Measurements from ENCODE around the gene SNRNP70.

Gene SNRNP70

DNA sequence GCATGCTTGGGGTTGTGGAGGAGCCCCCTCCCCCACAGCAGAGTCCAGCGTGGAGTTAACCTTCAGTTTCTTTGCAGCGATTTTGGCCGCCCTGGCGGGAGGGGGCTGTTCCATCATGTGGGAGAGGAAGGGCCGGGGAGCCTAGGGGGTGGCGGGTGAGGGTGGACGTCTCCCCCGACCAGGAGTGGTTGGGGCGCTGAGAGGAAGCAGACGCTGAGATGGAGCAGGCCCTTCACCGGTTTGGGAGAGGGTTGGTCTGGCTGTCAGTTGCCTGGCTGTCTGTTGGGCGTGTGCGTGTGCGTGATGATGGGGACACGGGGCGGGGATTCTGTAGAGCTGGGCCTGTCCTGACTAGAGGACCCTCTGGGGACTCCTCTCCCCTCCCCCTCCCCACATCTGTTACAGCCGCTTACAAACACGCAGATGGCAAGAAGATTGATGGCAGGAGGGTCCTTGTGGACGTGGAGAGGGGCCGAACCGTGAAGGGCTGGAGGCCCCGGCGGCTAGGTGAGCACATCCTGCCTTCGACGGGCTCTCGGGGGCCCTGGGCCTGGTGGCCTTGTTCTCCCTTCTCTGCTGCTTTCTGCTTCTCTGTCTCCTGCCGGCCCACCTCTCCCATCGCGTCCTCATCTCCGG lies 19.1 kb downstream of the SNRNP70 start:
- Histone ChIP-seq H3K27ac (no peak overlapping the region), H2AFZ (no peak overlapping the region), H3K4me2 (ENCODE audit: low read length) (no peak overlapping the region), H3K79me2 (peaks cover 6% of the 10 kb centered on the region), H3K27me3 (ENCODE audit: control insufficient read depth, insufficient read depth, low read length) (no peaks in the 10 kb centered on the region), H3K9ac (no peak overlapping the region), H3K4me1 (no peaks in the 10 kb centered on the region), H3K4me3 (ENCODE audit: low read depth, low read length) (no peak overlapping the region), H3K36me3 (ENCODE audit: control insufficient read depth, insufficient read depth, low read length) (no peaks in the 10 kb centered on the region), H3K9me3 (ENCODE audit: control insufficient read depth, low read length) (no peaks in the 10 kb centered on the region)
- TF ChIP-seq CTCF (IDR thresholded peaks at IDR 0.05): no peak

DNA sequence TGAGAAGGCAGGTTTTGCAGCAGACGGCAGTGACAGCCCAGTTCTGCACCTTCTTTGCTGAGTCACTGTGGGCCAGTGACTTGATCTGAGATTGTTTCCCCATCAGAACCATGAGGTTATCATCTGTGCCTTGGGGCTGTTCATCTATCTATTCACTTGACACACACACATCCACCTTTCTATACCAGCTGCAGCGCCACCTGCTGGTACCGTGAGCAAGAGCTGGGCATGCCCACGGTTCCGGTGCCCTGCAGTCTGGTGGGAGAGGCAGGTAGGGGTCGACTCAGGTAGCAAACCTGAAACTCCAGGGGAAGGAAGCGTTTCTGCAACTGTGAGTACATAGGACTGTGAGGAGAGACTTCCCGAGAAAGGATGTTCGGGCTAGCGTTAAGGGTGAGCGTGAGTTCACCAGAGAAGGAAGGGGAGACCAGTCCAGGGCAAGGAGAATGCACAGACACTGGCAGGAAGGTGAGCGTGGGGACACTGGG lies 21.4 kb downstream of the SNRNP70 start:
- Histone ChIP-seq H3K9ac (no peak overlapping the region), H3K79me2 (peaks cover 2% of the 10 kb centered on the region), H3K4me2 (ENCODE audit: low read length) (no peak overlapping the region), H3K27me3 (ENCODE audit: control insufficient read depth, insufficient read depth, low read length) (no peaks in the 10 kb centered on the region), H3K36me3 (ENCODE audit: control insufficient read depth, insufficient read depth, low read length) (no peaks in the 10 kb centered on the region), H3K27ac (no peak overlapping the region), H3K9me3 (ENCODE audit: control insufficient read depth, low read length) (no peaks in the 10 kb centered on the region), H3K4me3 (ENCODE audit: low read depth, low read length) (no peak overlapping the region), H3K4me1 (no peaks in the 10 kb centered on the region), H2AFZ (no peak overlapping the region)
- TF ChIP-seq CTCF (IDR thresholded peaks at IDR 0.05): peak; percentile 85

GRCh38 chr19:49107625-49108459 lies 22.6 kb downstream of the SNRNP70 start:
- no peaks in the 10 kb centered on the region for H3K79me2 ChIP-seq
- H3K4me1 ChIP-seq: no peaks in the 10 kb centered on the region
- H3K27me3 ChIP-seq (ENCODE audit: control insufficient read depth, insufficient read depth, low read length): no peaks in the 10 kb centered on the region
- H2AFZ ChIP-seq: no peak overlapping the region
- H3K9ac ChIP-seq: no peak overlapping the region
- H3K27ac ChIP-seq: no peak overlapping the region
- no peaks in the 10 kb centered on the region for H3K9me3 ChIP-seq (ENCODE audit: control insufficient read depth, low read length)
- no peak overlapping the region for H3K4me2 ChIP-seq (ENCODE audit: low read length)
- H3K36me3 ChIP-seq (ENCODE audit: control insufficient read depth, insufficient read depth, low read length): no peaks in the 10 kb centered on the region
- no peak overlapping the region for H3K4me3 ChIP-seq (ENCODE audit: low read depth, low read length)
- no peak for TF ChIP-seq CTCF (IDR thresholded peaks at IDR 0.05)

- H3K4me2 ChIP-seq (ENCODE audit: low read length): no peak overlapping the region
- no peaks in the 10 kb centered on the region for H3K36me3 ChIP-seq (ENCODE audit: control insufficient read depth, insufficient read depth, low read length)
- TF ChIP-seq CTCF (IDR thresholded peaks at IDR 0.05): no peak
- peaks cover 4% of the 10 kb centered on the region for H3K4me1 ChIP-seq
- no peaks in the 10 kb centered on the region for H3K79me2 ChIP-seq
- H3K27me3 ChIP-seq (ENCODE audit: control insufficient read depth, insufficient read depth, low read length): no peaks in the 10 kb centered on the region
- no peak overlapping the region for H2AFZ ChIP-seq
- no peak overlapping the region for H3K9ac ChIP-seq
- H3K27ac ChIP-seq: no peak overlapping the region
- H3K4me3 ChIP-seq (ENCODE audit: low read depth, low read length): no peak overlapping the region
- H3K9me3 ChIP-seq (ENCODE audit: control insufficient read depth, low read length): no peaks in the 10 kb centered on the region
Measured at GRCh38 chr19:49109051-49109450, 23.8 kb downstream of the SNRNP70 start.

All from parathyroid adenoma (tissue), 2 donors.